ENCODE measurements around the gene C8B.

Gene C8B

DNA sequence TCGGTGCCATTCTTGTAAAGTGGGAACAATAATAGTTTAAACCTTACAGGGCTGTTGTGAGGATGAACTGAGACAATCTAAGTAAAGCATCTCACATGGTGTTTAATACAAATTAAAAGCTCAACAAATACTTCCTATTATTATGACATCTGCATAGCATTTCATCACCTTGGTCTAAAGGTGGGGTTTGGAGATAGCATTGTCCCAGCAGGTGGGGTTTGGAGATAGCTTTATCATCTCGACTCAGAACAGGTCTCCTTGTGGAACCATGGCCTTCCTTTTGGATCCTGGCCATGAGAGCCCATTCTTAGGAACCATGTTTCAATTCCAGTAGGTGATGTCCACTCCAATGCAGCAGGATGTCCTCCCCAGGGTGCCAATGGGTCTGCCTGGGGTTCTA lies 20.6 kb upstream of the C8B start:
- TF ChIP-seq, protein P1, sequence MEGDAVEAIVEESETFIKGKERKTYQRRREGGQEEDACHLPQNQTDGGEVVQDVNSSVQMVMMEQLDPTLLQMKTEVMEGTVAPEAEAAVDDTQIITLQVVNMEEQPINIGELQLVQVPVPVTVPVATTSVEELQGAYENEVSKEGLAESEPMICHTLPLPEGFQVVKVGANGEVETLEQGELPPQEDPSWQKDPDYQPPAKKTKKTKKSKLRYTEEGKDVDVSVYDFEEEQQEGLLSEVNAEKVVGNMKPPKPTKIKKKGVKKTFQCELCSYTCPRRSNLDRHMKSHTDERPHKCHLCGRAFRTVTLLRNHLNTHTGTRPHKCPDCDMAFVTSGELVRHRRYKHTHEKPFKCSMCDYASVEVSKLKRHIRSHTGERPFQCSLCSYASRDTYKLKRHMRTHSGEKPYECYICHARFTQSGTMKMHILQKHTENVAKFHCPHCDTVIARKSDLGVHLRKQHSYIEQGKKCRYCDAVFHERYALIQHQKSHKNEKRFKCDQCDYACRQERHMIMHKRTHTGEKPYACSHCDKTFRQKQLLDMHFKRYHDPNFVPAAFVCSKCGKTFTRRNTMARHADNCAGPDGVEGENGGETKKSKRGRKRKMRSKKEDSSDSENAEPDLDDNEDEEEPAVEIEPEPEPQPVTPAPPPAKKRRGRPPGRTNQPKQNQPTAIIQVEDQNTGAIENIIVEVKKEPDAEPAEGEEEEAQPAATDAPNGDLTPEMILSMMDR (IDR thresholded peaks at IDR 0.05; ENCODE audit: control insufficient read depth, insufficient read depth, low read depth, low read length, missing control alignments) = no peak
- no peak for DNase-seq (ENCODE audit: low read depth)
- H3K4me3 ChIP-seq (ENCODE audit: control insufficient read depth, low read depth, low read length) = no peak overlapping the region

DNA sequence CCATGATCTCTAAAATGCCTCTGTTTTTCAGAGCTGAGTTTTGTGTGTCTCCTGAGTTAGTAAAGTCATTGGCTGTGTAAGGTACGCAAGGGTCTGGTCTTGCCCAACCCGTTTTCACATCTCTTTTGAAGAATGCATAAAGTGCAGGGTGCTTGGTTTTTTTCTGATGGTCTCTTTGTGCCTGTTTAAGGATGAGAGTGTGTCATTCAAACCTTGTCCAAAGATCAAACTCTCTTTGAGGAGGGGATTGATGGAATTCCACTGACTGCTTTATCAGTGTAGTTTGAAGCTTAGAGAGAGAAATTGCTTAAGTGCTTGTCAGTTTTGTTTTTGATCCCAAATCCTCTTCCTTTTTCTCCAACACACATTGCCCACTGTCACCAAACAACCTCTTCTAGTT lies 20.0 kb upstream of the C8B start:
- no peak overlapping the region for H3K4me3 ChIP-seq (ENCODE audit: control insufficient read depth, low read depth, low read length)
- no peak for DNase-seq (ENCODE audit: low read depth)
- TF ChIP-seq, protein P1 (IDR thresholded peaks at IDR 0.05; ENCODE audit: control insufficient read depth, insufficient read depth, low read depth, low read length, missing control alignments) = no peak

DNA sequence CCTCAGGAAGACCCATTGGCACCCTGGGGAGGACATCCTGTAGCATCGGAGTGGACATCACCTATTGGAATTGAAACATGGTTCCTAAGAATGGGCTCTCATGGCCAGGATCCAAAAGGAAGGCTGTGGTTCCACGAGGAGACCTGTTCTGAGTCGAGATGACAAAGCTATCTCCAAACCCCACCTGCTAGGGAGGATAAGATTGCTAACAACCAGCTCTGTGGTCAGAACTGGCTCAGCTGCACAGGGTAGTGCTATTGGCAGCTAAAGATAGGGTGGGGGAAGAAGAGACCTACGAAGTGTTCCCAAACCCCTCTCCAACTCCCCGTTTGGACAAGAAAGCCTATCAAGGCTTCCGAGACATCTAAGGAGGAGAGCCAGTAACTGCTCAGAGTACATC lies 17.7 kb upstream of the C8B start:
- TF ChIP-seq, protein P1 (IDR thresholded peaks at IDR 0.05; ENCODE audit: control insufficient read depth, insufficient read depth, low read depth, low read length, missing control alignments) = no peak
- no peak for DNase-seq (ENCODE audit: low read depth)
- H3K4me3 ChIP-seq (ENCODE audit: control insufficient read depth, low read depth, low read length) = no peak overlapping the region

DNA sequence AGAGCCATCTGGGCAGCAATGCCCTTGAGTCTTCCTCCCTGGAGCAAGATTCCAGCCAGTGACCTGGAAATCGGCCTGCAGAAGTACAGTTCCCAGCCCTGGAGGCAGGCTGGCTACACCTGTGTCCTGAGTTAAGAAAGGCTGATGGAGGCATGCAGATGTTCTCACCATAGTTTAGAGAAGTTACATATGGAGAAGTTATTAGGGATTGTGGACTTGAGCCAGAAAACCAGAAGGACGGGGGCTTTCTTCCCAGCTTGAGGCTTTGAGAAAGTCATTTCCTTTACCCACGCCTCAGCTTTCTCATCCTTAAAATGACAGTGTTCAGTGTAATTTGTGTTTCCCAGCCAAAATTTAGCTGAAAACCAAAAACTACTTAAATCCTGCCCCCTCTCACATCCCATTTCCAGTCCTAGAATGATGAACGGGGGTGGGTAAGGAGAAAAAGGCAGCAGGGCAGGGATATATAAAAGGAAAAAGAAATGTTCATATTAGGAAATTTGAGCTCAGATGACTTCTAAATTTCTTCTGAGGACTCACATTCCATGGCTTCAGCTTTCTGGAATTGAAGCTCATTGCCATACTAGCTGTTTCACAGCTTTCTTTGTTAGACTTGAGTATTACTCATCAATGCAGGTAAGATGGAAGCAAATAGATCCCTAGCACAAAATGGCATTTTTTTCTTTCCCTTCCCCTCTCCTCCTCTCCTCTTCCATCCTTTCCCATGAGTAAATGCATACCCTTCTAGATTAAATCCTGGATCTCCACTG lies 14.4 kb upstream of the C8B start:
- no peak overlapping the region for H3K4me3 ChIP-seq (ENCODE audit: control insufficient read depth, low read depth, low read length)
- TF ChIP-seq, protein P1 (IDR thresholded peaks at IDR 0.05; ENCODE audit: control insufficient read depth, insufficient read depth, low read depth, low read length, missing control alignments) = no peak
- DNase-seq (ENCODE audit: low read depth) = no peak

DNA sequence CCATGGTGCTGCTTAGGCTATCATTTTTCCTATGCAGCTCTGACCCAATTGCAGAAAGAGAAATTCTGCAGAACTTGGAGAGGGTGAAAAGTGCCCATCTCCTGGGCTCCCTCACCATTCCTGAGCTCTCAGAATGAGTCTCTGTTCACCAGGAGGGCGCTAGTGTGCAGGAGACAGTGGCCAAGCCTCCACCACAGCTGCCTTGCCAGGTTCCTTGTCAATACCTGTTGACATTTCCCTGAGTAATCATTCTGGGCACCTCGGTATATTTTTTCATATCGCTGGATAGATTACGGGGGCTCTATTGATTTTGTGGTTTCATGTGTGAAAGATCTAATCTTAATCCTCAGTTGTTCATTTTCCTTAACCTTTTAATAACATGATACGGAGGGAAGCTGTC lies 13.0 kb upstream of the C8B start:
- no peak overlapping the region for H3K4me3 ChIP-seq (ENCODE audit: control insufficient read depth, low read depth, low read length)
- no peak for DNase-seq (ENCODE audit: low read depth)
- TF ChIP-seq, protein P1 (IDR thresholded peaks at IDR 0.05; ENCODE audit: control insufficient read depth, insufficient read depth, low read depth, low read length, missing control alignments) = no peak

DNA sequence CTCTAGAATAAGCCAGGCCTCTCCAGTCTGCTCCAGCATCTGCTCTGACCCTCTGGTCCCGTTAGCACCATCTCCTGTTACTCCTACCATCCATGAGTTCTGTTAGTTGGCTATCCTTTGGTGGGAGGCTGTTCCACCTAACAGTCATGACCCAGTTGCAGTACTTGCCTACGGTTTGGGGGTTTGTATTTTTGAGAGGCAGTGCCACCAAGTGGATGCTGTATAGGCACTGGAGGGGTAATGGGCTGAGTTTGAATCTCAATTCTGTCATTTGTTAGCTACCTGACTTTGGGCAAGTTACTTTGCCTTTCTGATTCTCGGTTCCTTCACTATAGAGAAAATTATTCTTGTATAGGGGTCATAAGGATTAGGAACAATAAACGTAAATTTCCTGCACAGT lies 12.1 kb upstream of the C8B start:
- H3K4me3 ChIP-seq (ENCODE audit: control insufficient read depth, low read depth, low read length) = no peak overlapping the region
- no peak for DNase-seq (ENCODE audit: low read depth)
- TF ChIP-seq, protein P1 (IDR thresholded peaks at IDR 0.05; ENCODE audit: control insufficient read depth, insufficient read depth, low read depth, low read length, missing control alignments) = peak; percentile 43
